ENCODE data around the gene ANKRD1.
"Not testable (repeated sequence)": the region's sequence is repeated elsewhere in the genome, so short reads cannot be mapped to it uniquely, and the experiment has no call there.

Gene ANKRD1

DNA sequence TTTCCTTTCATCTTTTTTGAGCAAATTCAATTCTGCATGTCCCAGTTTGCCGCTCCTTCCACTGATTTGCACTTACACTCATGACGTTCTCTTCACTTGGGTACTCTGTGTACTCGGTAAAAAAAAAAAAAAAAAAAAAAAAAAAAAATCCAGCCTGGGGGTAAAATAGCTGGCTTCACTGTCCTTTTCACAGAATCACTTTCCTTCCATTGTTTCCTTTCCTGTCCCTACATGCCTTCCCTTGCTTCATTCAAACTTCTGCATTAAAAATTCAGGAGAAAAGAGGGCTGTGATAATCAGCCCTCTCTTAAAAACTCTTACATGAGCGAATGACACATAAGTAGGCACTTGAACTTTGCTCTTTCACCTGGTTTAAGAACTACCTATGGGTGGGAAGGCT lies 8.7 kb downstream of the ANKRD1 start:
- DNase-seq, result no peak
- no peak for ATAC-seq

GRCh38 chr10:90911133-90912051 lies 9.5 kb downstream of the ANKRD1 start:
- DNase-seq (peak; percentile 49), ATAC-seq (peak; percentile 83)

GRCh38 chr10:90906596-90906995 lies 14.3 kb downstream of the ANKRD1 start:
- ATAC-seq (peak; percentile 61), DNase-seq (no peak)

DNA sequence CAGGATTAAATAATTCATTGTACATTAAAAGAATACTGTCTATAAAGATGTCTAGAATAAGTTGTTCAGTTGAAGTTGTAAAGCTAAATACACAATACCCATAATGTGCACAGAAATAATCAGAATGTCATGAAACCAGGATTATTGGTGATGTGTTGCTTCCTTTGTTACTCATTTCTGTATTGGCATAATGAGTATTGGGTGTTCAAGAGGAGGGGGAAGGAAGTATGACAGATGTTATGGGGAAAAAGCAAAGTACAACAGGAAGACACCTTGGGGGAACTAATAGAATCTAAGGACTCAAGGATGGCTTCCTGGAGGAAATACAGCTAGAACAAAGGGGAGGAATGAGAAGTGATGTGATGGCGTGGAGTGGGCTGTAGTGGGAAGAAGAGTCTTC lies 15.0 kb downstream of the ANKRD1 start:
- ATAC-seq, result peak; percentile 9

GRCh38 chr10:90896916-90897315 lies 24.0 kb downstream of the ANKRD1 start:
- not testable (repeated sequence) for ATAC-seq, DNase-seq

More for the DNA sequence above, 15.0 kb downstream of the ANKRD1 start:
- DNase-seq, result no peak

DNA sequence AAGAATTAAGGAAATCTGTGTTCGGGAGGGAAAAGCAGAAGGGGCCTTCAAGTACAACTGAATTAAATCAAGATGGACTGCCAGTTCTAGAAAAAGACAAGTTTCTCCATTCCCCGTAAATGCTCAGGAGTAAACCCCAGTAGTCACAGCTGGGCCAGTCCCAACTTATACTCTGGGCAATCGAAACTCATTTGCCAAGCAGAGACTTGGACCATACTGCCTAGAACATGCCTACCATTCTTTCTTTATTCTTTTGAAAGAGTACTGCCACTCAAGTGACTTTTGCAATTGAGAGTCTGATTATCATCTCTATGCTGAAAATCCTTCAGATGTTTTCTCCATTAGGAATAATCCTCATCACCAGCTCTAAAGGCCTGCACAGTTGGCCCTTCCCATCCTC lies 27.7 kb downstream of the ANKRD1 start:
- ATAC-seq (no peak), DNase-seq (no peak)

- ATAC-seq, result no peak
These were observed 30.5 kb downstream of the ANKRD1 start for GRCh38 chr10:90890347-90890746.

DNA sequence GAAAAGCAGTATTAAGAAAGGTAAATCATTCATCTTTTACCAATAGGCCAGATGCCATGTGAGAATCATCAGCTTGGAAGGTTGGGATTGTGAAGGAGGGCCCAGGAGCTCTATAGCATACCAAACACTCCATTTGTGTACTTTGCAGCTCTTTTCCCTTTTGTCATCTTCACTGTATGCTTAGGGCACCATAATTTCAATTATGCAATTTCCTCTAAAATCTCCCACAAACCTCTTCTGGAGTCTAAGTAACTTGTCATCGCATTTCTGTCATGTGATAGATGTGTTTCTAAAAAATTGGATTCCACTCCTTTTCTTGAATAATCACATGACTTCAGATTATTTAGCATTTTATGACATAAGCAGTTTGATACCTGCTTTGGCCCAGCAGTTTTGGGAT lies 31.3 kb downstream of the ANKRD1 start:
- DNase-seq (no peak), ATAC-seq (no peak)

More at GRCh38 chr10:90890347-90890746, 30.5 kb downstream of the ANKRD1 start:
- no peak for DNase-seq

DNA sequence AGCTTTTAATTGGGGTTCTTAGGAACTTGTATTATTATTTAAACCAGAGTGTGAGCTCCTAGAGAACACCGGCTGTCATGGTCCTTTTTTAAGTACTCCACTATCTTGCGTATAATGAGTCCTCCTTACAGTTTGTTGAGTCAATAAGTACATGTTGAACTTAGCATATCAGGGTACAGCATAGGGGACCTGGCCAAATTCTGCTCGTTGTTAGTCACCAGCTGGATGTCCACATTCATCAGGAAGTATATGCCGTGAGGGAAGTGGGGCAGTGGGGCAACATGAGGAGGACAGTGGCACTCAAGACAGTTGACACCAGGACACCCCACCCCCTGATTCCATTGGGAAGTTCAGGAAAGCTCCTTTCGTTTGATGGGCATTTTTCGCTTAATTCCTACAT lies 32.5 kb downstream of the ANKRD1 start:
- DNase-seq (no peak), ATAC-seq (no peak)

- DNase-seq (no peak), ATAC-seq (no peak)
These were observed 33.3 kb downstream of the ANKRD1 start for GRCh38 chr10:90887555-90887954.

DNA sequence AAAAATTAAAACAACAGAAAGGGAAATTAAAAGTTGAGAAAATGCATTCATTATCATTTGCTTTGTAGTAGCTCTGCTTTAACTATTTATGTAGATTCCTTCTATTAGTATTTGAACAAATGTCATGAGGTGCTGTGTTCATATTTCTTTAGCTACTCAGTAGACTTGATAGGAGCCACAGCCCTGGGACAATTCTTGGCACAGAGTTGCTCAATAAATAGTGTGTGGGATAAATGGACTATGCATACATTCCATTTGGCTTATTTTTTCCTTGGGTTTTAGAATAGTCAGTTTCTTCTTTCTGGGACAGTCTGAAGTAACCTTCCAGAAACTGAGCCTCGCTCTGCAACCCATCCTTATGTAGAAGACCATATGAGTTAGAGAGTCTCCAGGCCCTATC lies 35.7 kb downstream of the ANKRD1 start:
- DNase-seq, result no peak

DNA sequence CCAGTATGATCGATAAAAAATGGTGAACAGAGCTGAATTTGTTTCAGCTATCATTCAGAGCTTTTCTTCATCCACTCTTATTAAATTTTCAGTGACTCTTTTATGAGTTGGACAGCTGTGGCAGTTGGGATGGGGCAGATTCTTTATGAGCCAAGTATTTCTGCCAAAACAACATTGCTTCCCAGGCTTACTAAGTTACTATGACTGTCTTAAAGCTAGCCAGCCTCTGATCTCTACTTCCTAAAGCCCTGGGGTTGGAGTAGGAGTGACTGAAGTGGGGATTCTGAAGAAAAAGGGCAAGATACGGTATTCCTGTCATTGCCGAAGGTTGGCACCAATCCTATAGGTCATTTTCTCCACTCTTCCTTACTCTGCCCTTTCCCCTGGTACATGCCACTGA lies 36.5 kb downstream of the ANKRD1 start:
- ATAC-seq (no peak), DNase-seq (no peak)

More for the DNA sequence above, 35.7 kb downstream of the ANKRD1 start:
- ATAC-seq, result no peak

GRCh38 chr10:90880059-90880719 lies 40.7 kb downstream of the ANKRD1 start:
- not testable (repeated sequence) for DNase-seq, ATAC-seq

DNA sequence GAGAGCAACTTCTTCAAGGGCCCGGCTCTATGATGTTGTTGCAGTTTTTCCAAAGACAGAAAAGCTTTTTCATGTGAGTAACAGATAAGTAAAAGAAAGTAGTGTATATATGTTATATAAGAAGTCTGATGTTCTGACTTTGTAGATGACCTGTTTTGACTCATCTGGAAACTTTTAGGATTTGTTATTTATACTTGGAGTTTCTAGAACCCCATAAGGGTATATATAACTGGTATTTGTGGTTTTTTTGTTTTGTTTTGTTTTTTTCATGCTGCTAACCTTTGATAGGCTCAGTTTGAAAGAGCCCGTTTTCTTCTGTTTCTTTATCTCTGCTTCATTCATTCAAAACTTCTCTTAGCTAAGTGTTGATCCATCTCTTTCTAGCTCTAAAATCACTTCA lies 41.8 kb downstream of the ANKRD1 start:
- ATAC-seq (no peak), DNase-seq (no peak)

DNA sequence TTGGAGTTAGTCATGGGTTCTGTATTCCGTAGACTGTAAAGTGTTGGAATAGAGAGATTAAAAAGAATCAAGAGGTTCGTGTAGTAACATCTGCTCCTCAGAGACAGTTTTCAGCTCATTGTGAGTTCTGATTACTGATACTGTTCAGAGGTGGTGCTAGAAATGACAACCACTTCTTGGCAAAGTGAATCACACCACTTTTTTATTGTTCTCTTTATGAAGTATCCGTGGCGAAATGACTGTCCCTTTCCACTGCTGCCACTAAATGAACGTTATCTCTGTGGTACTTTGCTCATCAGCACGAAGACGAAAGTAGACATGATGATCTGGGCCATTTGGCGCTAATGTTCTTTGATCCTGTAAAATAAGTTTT lies 48.3 kb downstream of the ANKRD1 start:
- DNase-seq (peak; percentile 10), ATAC-seq (peak; percentile 21)

DNA sequence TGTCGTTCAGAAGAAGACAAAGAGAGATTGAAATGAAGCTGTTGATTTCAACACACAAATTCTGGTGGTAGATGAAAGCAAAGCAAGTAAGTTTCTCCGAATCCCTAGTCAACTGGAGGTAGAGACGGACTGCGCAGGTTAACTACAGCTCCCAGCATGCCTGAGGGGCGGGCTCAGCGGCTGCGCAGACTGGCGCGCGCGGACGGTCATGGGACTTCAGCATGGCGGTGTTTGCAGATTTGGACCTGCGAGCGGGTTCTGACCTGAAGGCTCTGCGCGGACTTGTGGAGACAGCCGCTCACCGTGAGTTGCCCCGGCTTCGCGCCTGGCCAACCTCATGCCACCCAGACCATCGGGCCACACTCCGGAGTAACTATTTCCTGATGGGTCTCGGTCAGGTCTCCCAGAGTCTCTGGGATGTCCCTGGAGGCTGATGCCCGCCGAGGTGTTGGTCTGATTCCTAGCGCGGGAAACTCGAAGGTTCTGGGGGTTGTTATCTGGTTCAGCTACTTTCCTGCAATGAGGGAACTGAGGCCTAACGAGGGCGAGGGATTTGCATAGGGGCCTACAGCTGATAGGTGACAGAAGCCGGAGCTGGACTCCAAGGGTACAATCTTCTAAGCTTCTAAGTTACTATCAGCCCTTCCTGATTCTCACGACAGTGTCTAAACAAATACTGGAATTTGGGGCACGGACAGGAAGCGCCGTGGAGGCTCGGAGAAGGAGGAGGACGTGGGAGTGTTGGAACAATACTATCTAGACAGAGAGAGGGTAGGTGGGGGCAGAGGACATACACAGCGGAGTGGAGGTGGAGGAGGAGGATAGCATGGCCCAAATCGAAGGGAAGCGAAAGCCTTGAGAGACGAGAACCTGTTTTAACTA lies 48.9 kb downstream of the ANKRD1 start, which contains the start of gene RPP30:
Gene RPP30 (plus strand): TSS at position 209 of the 882 bp plus-strand sequence. CDS start 13 bp downstream, at position 222.
- peak; percentile 98 for ATAC-seq

GRCh38 chr10:90871279-90871765 lies 49.6 kb downstream of the ANKRD1 start:
- ATAC-seq (peak; percentile 47), DNase-seq (peak; percentile 39)

More for the DNA sequence above, 48.9 kb downstream of the ANKRD1 start, which contains the start of gene RPP30:
- peak; percentile 86 for DNase-seq

DNA sequence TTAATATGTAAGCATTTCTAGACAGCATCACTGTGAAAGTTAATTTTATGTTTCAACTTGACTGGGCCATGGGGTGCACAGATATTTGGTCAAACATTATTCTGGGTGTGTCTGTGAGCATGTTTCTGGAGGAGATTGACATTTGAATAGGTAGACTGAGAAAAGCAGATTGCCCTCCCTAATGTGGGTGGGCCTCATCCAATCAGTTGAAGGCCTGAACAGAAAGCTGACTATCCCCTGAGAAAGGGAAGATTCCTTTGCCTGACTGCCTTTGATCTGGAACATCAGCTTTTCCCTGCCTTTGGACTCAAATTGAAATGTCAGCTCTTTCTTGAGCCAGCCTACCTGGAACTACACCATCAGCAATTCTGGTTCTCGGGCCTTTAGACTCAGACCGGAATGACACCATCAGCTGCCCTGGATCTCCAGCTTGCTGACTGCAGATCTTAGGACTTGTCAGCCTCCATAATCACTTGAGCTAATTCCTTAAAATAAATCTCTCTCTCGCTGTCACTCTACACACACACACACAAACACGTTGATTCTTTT lies 54.8 kb downstream of the ANKRD1 start:
- ATAC-seq, result no peak
- DNase-seq, result no peak

GRCh38 chr10:90865401-90865800 lies 55.5 kb downstream of the ANKRD1 start:
- DNase-seq (no peak), ATAC-seq (no peak)

- ATAC-seq (no peak), DNase-seq (no peak)
These were observed 57.9 kb downstream of the ANKRD1 start for GRCh38 chr10:90862908-90863514.

Measured in stimulated activated naive CD8-positive, alpha-beta T cell treated with anti-CD3 and anti-CD28 coated beads, Interleukin-15, Interleukin-2, amounts not matched to agents 100 U/mL and 50 U/mL, for 24 hours (primary cell).